WTC11 (cell line): ENCODE data around the gene PHOSPHO1. TPM values are rescaled to one million over a fixed set of nuclear protein-coding genes. Genes with fewer than 3 reads are reported as not detected.

Experiments
- ATAC-seq: fragments of 200-7000 bp; cut with Tn5 transposase; 2 replicates; pipeline ENCODE4 v1.10.0; 2021; ENCODE audit warnings: mild to moderate bottlenecking, moderate library complexity
- CTCF ChIA-PET: fragments of 300-600 bp; sonication (Branson Sonifier 250); formaldehyde crosslinking; loops from one replicate; lab custom pipeline; 2021; ENCODE audit warnings: antibody characterized with exemption; lab: Charles Lee
- POLR2A ChIA-PET: fragments of 350-600 bp; sonication (Branson Sonifier 250); formaldehyde crosslinking; loops from one replicate; lab custom pipeline; 2021; ENCODE audit warnings: antibody characterized with exemption; lab: Charles Lee
- DNase-seq: peaks from one replicate; pipeline ENCODE4 v3.0.0; 2021; ENCODE audit warnings: low spot score
- H3K27ac Mint-ChIP-seq: 2 replicates; pipeline ENCODE4 v1.8.0; 2021; ENCODE audit warnings: mixed read lengths
- H3K27me3 Mint-ChIP-seq: 2 replicates; pipeline ENCODE4 v1.8.0; 2021; ENCODE audit warnings: low read depth, mild to moderate bottlenecking, moderate library complexity, mixed read lengths
- H3K36me3 Mint-ChIP-seq: 2 replicates; pipeline ENCODE4 v1.8.0; 2021; ENCODE audit warnings: mixed read lengths
- H3K4me1 Mint-ChIP-seq: 2 replicates; pipeline ENCODE4 v1.8.0; 2022; ENCODE audit warnings: mixed read lengths
- H3K4me3 Mint-ChIP-seq: 2 replicates; pipeline ENCODE4 v1.8.0; 2021; ENCODE audit warnings: mild to moderate bottlenecking, moderate library complexity, mixed read lengths
- H3K9me3 Mint-ChIP-seq: 2 replicates; pipeline ENCODE4 v1.8.0; 2021; ENCODE audit warnings: mixed read lengths
- CREB1 ChIP-seq: sonication (generic); formaldehyde crosslinking; IDR thresholded peaks from 2 replicates; pipeline ENCODE4 v1.8.0; 2023; ENCODE audit warnings: mild to moderate bottlenecking, missing genetic modification reagents
- E2F4 ChIP-seq: sonication (generic); formaldehyde crosslinking; IDR thresholded peaks from 2 replicates; pipeline ENCODE4 v1.8.1; 2022; ENCODE audit warnings: low read depth, mild to moderate bottlenecking, moderate library complexity, missing genetic modification reagents, borderline replicate concordance
- E2F5 ChIP-seq: sonication (generic); formaldehyde crosslinking; IDR thresholded peaks from 2 replicates; pipeline ENCODE4 v1.8.1; 2022; ENCODE audit warnings: mild to moderate bottlenecking, moderate library complexity, missing genetic modification reagents
- ELF4 ChIP-seq: sonication (generic); formaldehyde crosslinking; IDR thresholded peaks from 2 replicates; pipeline ENCODE4 v1.8.1; 2022; ENCODE audit warnings: low read depth, mild to moderate bottlenecking, moderate library complexity, missing genetic modification reagents
- ERG ChIP-seq: fragments of 250-450 bp; sonication (Bioruptor Pico); IDR thresholded peaks from 2 replicates; pipeline ENCODE4 v1.8.0; 2021; ENCODE audit warnings: mild to moderate bottlenecking
- GRHL2 ChIP-seq: fragments of 250-450 bp; sonication (Bioruptor Pico); IDR thresholded peaks from 2 replicates; pipeline ENCODE4 v1.8.0; 2022; ENCODE audit warnings: mild to moderate bottlenecking, moderate library complexity; ENCODE audit not compliant: insufficient replicate concordance, severe bottlenecking
- HMGA2 ChIP-seq: fragments of 250-450 bp; sonication (Bioruptor Pico); IDR thresholded peaks from 2 replicates; pipeline ENCODE4 v1.4.0; 2021; ENCODE audit warnings: mild to moderate bottlenecking, moderate library complexity
- IRF1 ChIP-seq: sonication (generic); formaldehyde crosslinking; IDR thresholded peaks from 2 replicates; pipeline ENCODE4 v1.8.0; 2023; ENCODE audit warnings: missing genetic modification reagents
- KAT7 ChIP-seq: sonication (generic); formaldehyde crosslinking; IDR thresholded peaks from 2 replicates; pipeline ENCODE4 v1.8.1; 2023; ENCODE audit warnings: missing genetic modification reagents, mild to moderate bottlenecking, borderline replicate concordance
- MAX ChIP-seq: sonication (generic); formaldehyde crosslinking; IDR thresholded peaks from 2 replicates; pipeline ENCODE4 v1.8.0; 2022; ENCODE audit warnings: mild to moderate bottlenecking, missing genetic modification reagents
- NFYB ChIP-seq: sonication (generic); formaldehyde crosslinking; conservative IDR thresholded peaks from 2 replicates; pipeline ENCODE4 v1.8.0; 2022; ENCODE audit warnings: low read depth, missing genetic modification reagents
- NR2C2 ChIP-seq: sonication (generic); formaldehyde crosslinking; IDR thresholded peaks from 2 replicates; pipeline ENCODE4 v1.8.0; 2022; ENCODE audit warnings: mild to moderate bottlenecking, missing genetic modification reagents
- PREB ChIP-seq: sonication (generic); formaldehyde crosslinking; IDR thresholded peaks from 2 replicates; pipeline ENCODE4 v1.8.1; 2022; ENCODE audit warnings: mild to moderate bottlenecking, missing genetic modification reagents, moderate library complexity, borderline replicate concordance
- SMAD3 ChIP-seq: sonication (generic); formaldehyde crosslinking; IDR thresholded peaks from 2 replicates; pipeline ENCODE4 v1.8.0; 2022; ENCODE audit warnings: missing genetic modification reagents, mild to moderate bottlenecking, borderline replicate concordance
- TEAD4 ChIP-seq: sonication (generic); formaldehyde crosslinking; IDR thresholded peaks from 2 replicates; pipeline ENCODE4 v1.8.0; 2022; ENCODE audit warnings: mild to moderate bottlenecking, missing genetic modification reagents
- TP53 ChIP-seq: sonication (generic); formaldehyde crosslinking; IDR thresholded peaks from 2 replicates; pipeline ENCODE4 v1.8.1; 2023; ENCODE audit warnings: mild to moderate bottlenecking, missing genetic modification reagents
- ZMAT4 ChIP-seq: fragments of 250-450 bp; sonication (Bioruptor Pico); IDR thresholded peaks from 2 replicates; pipeline ENCODE4 v1.9.0; 2021; ENCODE audit warnings: mild to moderate bottlenecking
- ZNF512 ChIP-seq: sonication (generic); formaldehyde crosslinking; IDR thresholded peaks from 2 replicates; pipeline ENCODE4 v1.8.1; 2022; ENCODE audit warnings: missing genetic modification reagents, borderline replicate concordance
- ZNF532 ChIP-seq: fragments of 250-450 bp; sonication (Bioruptor Pico); IDR thresholded peaks from 2 replicates; pipeline ENCODE4 v1.9.0; 2021; ENCODE audit warnings: mild to moderate bottlenecking, borderline replicate concordance
- total RNA-seq: library from RNA; stranded (reverse); gene quantifications from 3 replicates; pipeline ENCODE4 v1.2.3, GENCODE V29; 2021

PHOSPHO1 gene
- total RNA-seq, 1 experiment from 2014 or later = 0.81 TPM

- Mint-ChIP-seq H3K27ac (no peak overlapping the region), H3K4me1 (peaks cover 10% of the 10 kb centered on the region), H3K36me3 (no peaks in the 10 kb centered on the region), H3K9me3 (no peaks in the 10 kb centered on the region), H3K27me3 (no peaks in the 10 kb centered on the region; the same call in 1 of the 2 replicates), H3K4me3 (no peak overlapping the region)
- no peak for ATAC-seq
- no peak for DNase-seq
- ChIA-PET POLR2A (no interaction called here), CTCF (no interaction called here)
- no peak for TF ChIP-seq MAX (CRISPR knock-in tag)
- no peak for TF ChIP-seq SMAD3 (CRISPR knock-in tag)
- TF ChIP-seq PREB (CRISPR knock-in tag) = no peak
- TF ChIP-seq ZNF532 (CRISPR knock-in tag) = no peak
- no peak for TF ChIP-seq TEAD4
- no peak for TF ChIP-seq E2F4 (CRISPR knock-in tag)
- no peak for TF ChIP-seq HMGA2 (CRISPR knock-in tag)
- TF ChIP-seq NFYB (CRISPR knock-in tag) = no peak
- no peak for TF ChIP-seq CREB1 (CRISPR knock-in tag)
- no peak for TF ChIP-seq GRHL2 (CRISPR knock-in tag)
- TF ChIP-seq IRF1 (CRISPR knock-in tag) = no peak
- TF ChIP-seq E2F5 (CRISPR knock-in tag) = no peak
These were observed 34.8 kb downstream of the PHOSPHO1 start for GRCh38 chr17:49195751-49196150.

- DNase-seq (no peak), ATAC-seq (no peak)
- H3K36me3 Mint-ChIP-seq = no peaks in the 10 kb centered on the region
- H3K4me1 Mint-ChIP-seq = peaks cover 10% of the 10 kb centered on the region
- ChIA-PET CTCF (interaction anchor here (1.8 to 3.2 kb wide), 2 partner anchors 14 to 34 kb away, joined by 7 to 26 read pairs; partner anchors contain the start of gene PHOSPHO1), POLR2A (no interaction called here)
- H3K9me3 Mint-ChIP-seq = no peaks in the 10 kb centered on the region
- H3K27me3 Mint-ChIP-seq = no peaks in the 10 kb centered on the region; the same call in 1 of the 2 replicates
- no peak overlapping the region for H3K27ac Mint-ChIP-seq
- peak overlapping the region; percentile 96 for H3K4me3 Mint-ChIP-seq
- TF ChIP-seq NR2C2 (CRISPR knock-in tag) (no peak), KAT7 (CRISPR knock-in tag) (no peak), TP53 (CRISPR knock-in tag) (no peak), ZMAT4 (CRISPR knock-in tag) (no peak), ERG (CRISPR knock-in tag) (no peak), ZNF512 (CRISPR knock-in tag) (no peak), ELF4 (CRISPR knock-in tag) (no peak), E2F5 (CRISPR knock-in tag) (no peak)
These were observed 36.3 kb downstream of the PHOSPHO1 start for GRCh38 chr17:49194297-49194607.
